A673 (cell line): ENCODE measurements around the gene KIAA0753. TPM values are rescaled to one million over a fixed set of nuclear protein-coding genes. Genes with fewer than 3 reads are reported as not detected.

Experiments
- BruUV-seq: library from RNA; stranded (reverse); fragments of 400-500 nt; replicated peaks from 2 replicates; lab custom pipeline; 2021; lab: Mats Ljungman, UMichigan
- CTCF ChIA-PET: fragments of 300-600 bp; sonication (Branson Sonifier 250); formaldehyde crosslinking; loops from one replicate; lab custom pipeline; 2022; ENCODE audit warnings: antibody characterized with exemption; lab: Charles Lee
- POLR2A ChIA-PET: fragments of 300-600 bp; sonication (Branson Sonifier 250); formaldehyde crosslinking; loops from one replicate; lab custom pipeline; 2022; ENCODE audit warnings: antibody characterized with exemption; ENCODE audit not compliant: low non-redundant PET; lab: Charles Lee
- DNase-seq: peaks from one replicate; pipeline ENCODE4 v3.0.0-alpha.2; 2015; ENCODE audit warnings: low spot score
- H3K27ac ChIP-seq: fragments of 200-600 bp; sonication (generic); 2 replicates; pipeline ENCODE4 v1.5.1; 2016; ENCODE audit warnings: mixed run types, low read depth, mild to moderate bottlenecking, mixed read lengths, antibody characterized with exemption, low read length; ENCODE audit not compliant: poor library complexity, severe bottlenecking
- H3K27me3 ChIP-seq: fragments of 200-600 bp; sonication (generic); replicated peaks from 2 replicates; pipeline ENCODE4 v1.6.1; 2017; ENCODE audit warnings: mixed run types, low read depth, mild to moderate bottlenecking, mixed read lengths, antibody characterized with exemption, low read length; ENCODE audit not compliant: insufficient read depth, poor library complexity
- H3K36me3 ChIP-seq: fragments of 200-600 bp; sonication (generic); 2 replicates; pipeline ENCODE4 v1.6.1; 2016; ENCODE audit warnings: mixed run types, mild to moderate bottlenecking, mixed read lengths, antibody characterized with exemption, low read length; ENCODE audit not compliant: insufficient read depth, poor library complexity, severe bottlenecking
- H3K4me1 ChIP-seq: fragments of 200-600 bp; sonication (generic); 2 replicates; pipeline ENCODE4 v1.6.1; 2017; ENCODE audit warnings: mixed run types, mild to moderate bottlenecking, mixed read lengths, antibody characterized with exemption, low read length; ENCODE audit not compliant: insufficient read depth, poor library complexity, severe bottlenecking
- H3K4me3 ChIP-seq: fragments of 200-600 bp; sonication (generic); 2 replicates; pipeline ENCODE4 v1.5.1; 2016; ENCODE audit warnings: low read depth, mixed run types, mild to moderate bottlenecking, mixed read lengths, low read length; ENCODE audit not compliant: poor library complexity, severe bottlenecking
- H3K9me3 ChIP-seq: fragments of 200-600 bp; sonication (generic); 2 replicates; pipeline ENCODE4 v1.6.1; 2016; ENCODE audit warnings: mixed run types, low read depth, mild to moderate bottlenecking, mixed read lengths, antibody characterized with exemption, low read length; ENCODE audit not compliant: poor library complexity, severe bottlenecking
- EZH2 ChIP-seq: fragments of 200-600 bp; sonication (generic); IDR thresholded peaks from 2 replicates; pipeline ENCODE4 v1.6.1; 2017; ENCODE audit warnings: borderline replicate concordance, low read depth, mild to moderate bottlenecking, mixed read lengths, antibody characterized with exemption, low read length; ENCODE audit not compliant: poor library complexity, severe bottlenecking
- intact Hi-C: fragments of 100-400 bp; cut with micrococcal nuclease; formaldehyde crosslinking; loops from one replicate; pipeline ENCODE4 v1.10.0; 2022; ENCODE audit not compliant: unreplicated experiment
- total RNA-seq: library from RNA; stranded (reverse); gene quantifications from 2 replicates; pipeline ENCODE4 v1.2.3, GENCODE V29; 2021
- TF ChIP-seq, protein P1 (sequence below): fragments of 300-800, 200-600 bp; sonication (generic); conservative IDR thresholded peaks from 2 replicates; pipeline ENCODE4 v1.5.1; 2017; ENCODE audit warnings: low read depth, mild to moderate bottlenecking, antibody characterized with exemption, low read length, moderate library complexity, mixed read lengths

KIAA0753 gene
- total RNA-seq, 1 experiment from 2014 or later: 41.2 TPM

DNA sequence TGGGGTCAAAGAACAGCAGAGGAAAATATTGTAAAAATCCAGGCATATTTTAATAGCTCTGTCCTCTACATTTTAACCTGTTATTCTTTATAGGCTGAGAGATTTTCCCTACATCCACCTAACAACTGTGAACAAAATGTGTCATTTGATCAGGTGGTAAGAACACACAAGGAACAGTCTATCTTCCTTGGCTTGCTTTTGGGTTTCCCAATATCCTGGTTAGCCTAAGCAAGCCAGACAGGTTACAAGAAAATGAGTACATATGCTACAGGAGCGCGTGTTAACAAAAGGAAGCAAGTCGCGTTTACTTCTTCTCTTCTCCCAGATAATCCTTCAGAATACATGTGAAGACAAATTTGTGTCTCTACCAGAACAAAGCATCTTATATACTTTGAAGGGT lies 53.2 kb downstream of the KIAA0753 start:
- H3K36me3 ChIP-seq: peaks cover 80% of the 10 kb centered on the region
- BruUV-seq: no TSS peak
- CTCF ChIA-PET: no interaction called here

DNA sequence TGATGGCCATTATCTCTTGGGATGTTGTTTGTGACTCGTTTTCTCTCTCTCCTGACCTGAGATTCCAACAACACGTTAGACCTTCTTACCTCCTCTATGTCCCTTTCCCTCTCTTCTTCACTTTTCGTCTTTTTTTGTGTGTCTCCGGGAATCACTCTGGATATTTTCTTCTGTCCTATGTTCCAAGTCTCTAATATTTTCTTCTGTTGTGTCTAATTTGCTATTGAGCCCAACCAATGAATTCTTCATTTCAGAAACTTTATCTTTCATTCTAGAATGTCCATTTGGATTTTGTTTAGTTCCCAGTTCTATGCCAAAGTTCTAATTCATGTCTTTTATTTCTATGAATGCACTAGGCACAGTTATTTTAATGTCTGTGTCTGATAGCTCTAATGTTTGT lies 57.1 kb downstream of the KIAA0753 start:
- H3K9me3 ChIP-seq: no peaks in the 10 kb centered on the region
- H3K27ac ChIP-seq: no peak overlapping the region
- no peak overlapping the region for H3K4me3 ChIP-seq
- no peaks in the 10 kb centered on the region for H3K4me1 ChIP-seq
- H3K36me3 ChIP-seq: peaks cover 51% of the 10 kb centered on the region
- intact Hi-C loops: no loop called here
- no peak for DNase-seq
- TF ChIP-seq, protein P1, sequence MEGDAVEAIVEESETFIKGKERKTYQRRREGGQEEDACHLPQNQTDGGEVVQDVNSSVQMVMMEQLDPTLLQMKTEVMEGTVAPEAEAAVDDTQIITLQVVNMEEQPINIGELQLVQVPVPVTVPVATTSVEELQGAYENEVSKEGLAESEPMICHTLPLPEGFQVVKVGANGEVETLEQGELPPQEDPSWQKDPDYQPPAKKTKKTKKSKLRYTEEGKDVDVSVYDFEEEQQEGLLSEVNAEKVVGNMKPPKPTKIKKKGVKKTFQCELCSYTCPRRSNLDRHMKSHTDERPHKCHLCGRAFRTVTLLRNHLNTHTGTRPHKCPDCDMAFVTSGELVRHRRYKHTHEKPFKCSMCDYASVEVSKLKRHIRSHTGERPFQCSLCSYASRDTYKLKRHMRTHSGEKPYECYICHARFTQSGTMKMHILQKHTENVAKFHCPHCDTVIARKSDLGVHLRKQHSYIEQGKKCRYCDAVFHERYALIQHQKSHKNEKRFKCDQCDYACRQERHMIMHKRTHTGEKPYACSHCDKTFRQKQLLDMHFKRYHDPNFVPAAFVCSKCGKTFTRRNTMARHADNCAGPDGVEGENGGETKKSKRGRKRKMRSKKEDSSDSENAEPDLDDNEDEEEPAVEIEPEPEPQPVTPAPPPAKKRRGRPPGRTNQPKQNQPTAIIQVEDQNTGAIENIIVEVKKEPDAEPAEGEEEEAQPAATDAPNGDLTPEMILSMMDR: no peak
- no peak for TF ChIP-seq EZH2
- ChIA-PET POLR2A (no interaction called here), CTCF (no interaction called here)
- BruUV-seq: no TSS peak
- H3K27me3 ChIP-seq: no peaks in the 10 kb centered on the region

More for the DNA sequence above, 53.2 kb downstream of the KIAA0753 start:
- Histone ChIP-seq H3K27me3 (no peaks in the 10 kb centered on the region), H3K27ac (no peak overlapping the region), H3K4me3 (no peak overlapping the region), H3K9me3 (no peaks in the 10 kb centered on the region), H3K4me1 (no peaks in the 10 kb centered on the region)
- no peak for TF ChIP-seq EZH2
- TF ChIP-seq, protein P1: no peak
- no peak for DNase-seq
- intact Hi-C loops: no loop called here
- POLR2A ChIA-PET: no interaction called here

DNA sequence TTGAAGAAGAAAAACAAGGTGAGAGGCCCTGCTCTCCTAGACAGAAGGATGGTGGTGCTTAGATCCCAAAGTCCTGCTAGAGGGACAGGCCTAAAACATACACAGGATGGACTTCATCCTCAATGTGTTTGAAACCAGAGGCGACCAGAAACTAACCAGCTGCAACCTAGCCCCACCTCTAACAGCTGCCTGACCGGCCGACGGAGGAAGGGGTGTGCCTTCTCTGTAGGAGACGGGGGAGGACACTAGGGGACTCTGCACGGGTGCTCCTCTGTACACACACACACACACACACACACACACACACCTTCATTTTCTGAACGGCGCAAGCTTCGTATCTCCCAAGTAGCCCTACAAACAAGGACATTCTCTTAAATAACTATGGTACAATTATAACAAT lies 59.9 kb downstream of the KIAA0753 start:
- intact Hi-C loops: no loop called here
- TF ChIP-seq EZH2: no peak
- TF ChIP-seq, protein P1: no peak
- CTCF ChIA-PET: no interaction called here
- BruUV-seq: no TSS peak
- no peak for DNase-seq
- H3K36me3 ChIP-seq: peaks cover 33% of the 10 kb centered on the region
- H3K9me3 ChIP-seq: no peaks in the 10 kb centered on the region
- H3K4me3 ChIP-seq: no peak overlapping the region
- POLR2A ChIA-PET: no interaction called here
- H3K4me1 ChIP-seq: no peaks in the 10 kb centered on the region
- H3K27ac ChIP-seq: no peak overlapping the region
- H3K27me3 ChIP-seq: no peaks in the 10 kb centered on the region
